ENCODE results near the gene DSC2.

DNA sequence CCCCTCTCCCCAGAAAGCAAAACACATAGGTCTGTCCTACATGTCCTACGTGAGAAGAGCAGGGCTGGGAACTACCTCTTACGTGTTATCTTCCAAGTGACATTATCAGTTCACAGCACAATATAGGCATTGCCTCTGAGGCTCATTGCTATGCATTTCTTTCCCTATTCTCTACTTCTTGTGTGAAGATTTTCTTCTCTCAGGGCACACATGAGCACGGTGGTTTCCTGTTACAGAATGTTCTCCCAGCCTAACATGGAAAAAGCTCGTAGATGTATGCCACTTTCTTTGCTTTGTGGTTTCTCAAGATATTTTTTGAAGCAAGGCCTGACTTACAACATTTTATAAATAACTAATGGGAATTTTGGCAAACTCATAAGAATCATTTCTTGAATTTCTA, 40.3 kb downstream of the DSC2 start:
- TF ChIP-seq, protein P1, sequence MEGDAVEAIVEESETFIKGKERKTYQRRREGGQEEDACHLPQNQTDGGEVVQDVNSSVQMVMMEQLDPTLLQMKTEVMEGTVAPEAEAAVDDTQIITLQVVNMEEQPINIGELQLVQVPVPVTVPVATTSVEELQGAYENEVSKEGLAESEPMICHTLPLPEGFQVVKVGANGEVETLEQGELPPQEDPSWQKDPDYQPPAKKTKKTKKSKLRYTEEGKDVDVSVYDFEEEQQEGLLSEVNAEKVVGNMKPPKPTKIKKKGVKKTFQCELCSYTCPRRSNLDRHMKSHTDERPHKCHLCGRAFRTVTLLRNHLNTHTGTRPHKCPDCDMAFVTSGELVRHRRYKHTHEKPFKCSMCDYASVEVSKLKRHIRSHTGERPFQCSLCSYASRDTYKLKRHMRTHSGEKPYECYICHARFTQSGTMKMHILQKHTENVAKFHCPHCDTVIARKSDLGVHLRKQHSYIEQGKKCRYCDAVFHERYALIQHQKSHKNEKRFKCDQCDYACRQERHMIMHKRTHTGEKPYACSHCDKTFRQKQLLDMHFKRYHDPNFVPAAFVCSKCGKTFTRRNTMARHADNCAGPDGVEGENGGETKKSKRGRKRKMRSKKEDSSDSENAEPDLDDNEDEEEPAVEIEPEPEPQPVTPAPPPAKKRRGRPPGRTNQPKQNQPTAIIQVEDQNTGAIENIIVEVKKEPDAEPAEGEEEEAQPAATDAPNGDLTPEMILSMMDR (IDR thresholded peaks at IDR 0.05): no peak
- TF ChIP-seq POLR2A (IDR thresholded peaks at IDR 0.05): no peak
